ENCODE measurements around the gene OR2T35.
"Not testable (repeated sequence)": the region's sequence is repeated elsewhere in the genome, so short reads cannot be mapped to it uniquely, and the experiment has no call there.

OR2T35 gene

DNA sequence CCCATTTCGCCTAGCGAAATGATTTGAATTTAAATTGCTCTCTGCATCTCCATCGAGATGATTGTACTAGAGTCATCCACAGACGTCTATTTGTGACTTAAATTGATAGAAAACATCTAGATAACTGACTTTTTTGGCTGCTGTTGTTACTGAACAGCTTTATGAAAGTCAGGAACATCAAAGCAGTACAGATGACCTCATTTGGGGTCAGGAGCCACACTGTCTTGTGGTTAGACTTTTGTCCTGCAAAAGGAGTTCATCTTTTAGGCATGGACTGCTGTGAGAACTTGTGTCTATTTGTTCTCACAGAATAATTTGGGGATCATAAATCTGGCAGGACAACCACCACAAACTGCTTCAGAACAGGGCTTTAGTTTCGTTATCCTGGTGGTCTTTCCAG, 5.4 kb downstream of the OR2T35 start:
- DNase-seq, H3K36me3 Mint-ChIP-seq, H3K27me3 Mint-ChIP-seq, CTCF ChIA-PET, H3K4me1 Mint-ChIP-seq, H3K4me3 Mint-ChIP-seq, H3K27ac Mint-ChIP-seq, H3K9me3 Mint-ChIP-seq: not testable (repeated sequence)

- H3K9me3 Mint-ChIP-seq, CTCF ChIA-PET, H3K36me3 Mint-ChIP-seq, H3K27ac Mint-ChIP-seq, H3K4me3 Mint-ChIP-seq, H3K27me3 Mint-ChIP-seq, DNase-seq, H3K4me1 Mint-ChIP-seq: not testable (repeated sequence)
Observed at GRCh38 chr1:248636612-248637011, 8.5 kb downstream of the OR2T35 start.

DNA sequence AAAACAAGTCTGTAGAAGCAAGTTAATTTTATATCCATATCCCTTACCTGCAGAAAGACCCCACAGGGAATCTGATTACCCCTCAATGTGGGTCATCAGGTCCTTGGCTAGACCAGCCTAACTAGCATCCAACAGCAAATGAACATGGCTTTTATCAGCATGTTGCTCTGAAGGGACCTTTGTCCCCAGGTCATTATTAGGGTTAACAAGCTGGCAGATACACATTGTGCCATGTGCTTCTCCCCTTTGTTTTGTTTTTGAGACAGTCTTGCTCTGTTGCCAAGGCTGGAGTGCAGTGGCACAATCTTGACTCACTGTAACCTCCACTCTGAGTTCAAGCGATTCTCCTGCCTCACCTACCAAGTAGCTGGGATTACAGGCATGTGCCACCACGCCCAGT, 10.1 kb downstream of the OR2T35 start, which contains the start of gene OR2T11:
Gene OR2T11, minus strand, starts transcription at position 101 of the 400 bp plus-strand sequence. CDS start 7,963 bp downstream, outside the sequence.
- DNase-seq, H3K4me3 Mint-ChIP-seq, CTCF ChIA-PET, H3K36me3 Mint-ChIP-seq, H3K27me3 Mint-ChIP-seq, H3K4me1 Mint-ChIP-seq, H3K27ac Mint-ChIP-seq, H3K9me3 Mint-ChIP-seq: not testable (repeated sequence)

GRCh38 chr1:248631354-248632008, 13.6 kb downstream of the OR2T35 start:
- Mint-ChIP-seq H3K9me3 (no peaks in the 10 kb centered on the region), H3K27ac (no peak overlapping the region), H3K4me3 (no peak overlapping the region), H3K4me1 (no peaks in the 10 kb centered on the region), H3K36me3 (no peaks in the 10 kb centered on the region), H3K27me3 (no peaks in the 10 kb centered on the region)
- CTCF ChIA-PET, result no interaction called here
- no peak for DNase-seq

DNA sequence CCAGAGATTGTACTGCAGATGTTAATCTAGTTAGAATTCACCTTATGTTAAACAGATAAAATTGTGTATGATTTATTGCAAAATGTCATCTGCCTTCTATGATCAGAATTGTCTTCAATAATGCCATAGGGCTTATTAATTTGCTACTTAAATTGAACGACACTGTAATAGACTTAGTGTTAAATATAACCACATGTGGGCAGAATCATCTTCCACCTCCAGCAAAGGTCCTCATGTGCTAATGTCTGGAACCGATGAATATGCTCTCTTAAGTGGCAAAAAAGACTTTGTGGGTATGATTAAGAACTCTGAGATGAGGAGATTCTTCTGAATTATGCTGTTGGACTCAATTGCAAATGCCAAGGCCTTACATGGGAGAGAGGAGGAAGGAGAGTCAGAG, 14.5 kb downstream of the OR2T35 start:
- H3K36me3 Mint-ChIP-seq, result no peaks in the 10 kb centered on the region
- H3K4me3 Mint-ChIP-seq, result no peak overlapping the region
- no peaks in the 10 kb centered on the region for H3K9me3 Mint-ChIP-seq
- no peaks in the 10 kb centered on the region for H3K4me1 Mint-ChIP-seq
- no peak overlapping the region for H3K27ac Mint-ChIP-seq
- CTCF ChIA-PET, result interaction anchor here (0.6 kb wide), 1 partner anchor 17 kb away, joined by 3 read pairs; no protein-coding TSS in a partner anchor
- no peaks in the 10 kb centered on the region for H3K27me3 Mint-ChIP-seq
- DNase-seq, result no peak

DNA sequence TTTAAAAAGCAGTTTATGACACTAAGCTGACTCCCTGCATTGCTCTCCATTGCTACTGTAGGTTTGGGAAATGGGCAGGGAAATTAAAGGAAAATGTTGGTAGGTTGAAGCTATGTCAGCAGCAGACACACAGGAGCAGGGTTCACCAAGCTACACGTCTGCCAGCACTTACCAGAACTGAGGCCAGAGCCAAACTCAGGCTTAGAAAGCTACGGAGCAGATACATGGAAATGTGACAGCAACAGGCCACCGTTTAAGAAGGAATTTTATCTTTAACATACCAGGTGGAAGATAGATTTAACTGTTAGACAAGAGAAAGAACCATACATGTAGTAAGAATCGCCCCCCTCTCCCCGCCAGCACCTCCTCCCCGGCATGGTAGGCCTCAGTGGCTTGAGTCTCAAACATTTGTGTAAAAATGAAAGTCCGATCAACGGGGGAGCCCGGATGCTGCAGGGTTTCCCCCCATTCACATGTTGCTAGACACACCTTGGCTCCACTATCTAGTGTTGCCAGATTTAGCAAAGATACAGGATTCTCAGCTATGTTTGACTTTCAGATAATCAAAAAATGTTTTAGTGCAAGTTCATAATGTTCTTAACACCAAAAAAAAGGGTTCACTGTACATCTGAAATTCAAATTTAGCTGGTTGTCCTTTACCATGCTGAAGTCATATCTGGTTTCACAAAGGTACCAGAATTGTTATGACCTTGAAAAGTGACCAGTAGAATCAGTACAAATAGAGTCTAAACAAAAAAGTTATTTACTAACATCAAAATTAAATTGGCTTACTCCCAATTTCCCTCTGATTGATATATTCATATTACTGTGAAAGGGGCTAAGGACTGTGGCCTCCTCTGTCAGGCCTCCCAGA, 16.9 kb downstream of the OR2T35 start:
- Mint-ChIP-seq H3K4me1 (no peaks in the 10 kb centered on the region), H3K4me3 (no peak overlapping the region), H3K9me3 (no peaks in the 10 kb centered on the region), H3K36me3 (no peaks in the 10 kb centered on the region), H3K27ac (no peak overlapping the region), H3K27me3 (no peaks in the 10 kb centered on the region)
- no peak for DNase-seq
- CTCF ChIA-PET, result no interaction called here

DNA sequence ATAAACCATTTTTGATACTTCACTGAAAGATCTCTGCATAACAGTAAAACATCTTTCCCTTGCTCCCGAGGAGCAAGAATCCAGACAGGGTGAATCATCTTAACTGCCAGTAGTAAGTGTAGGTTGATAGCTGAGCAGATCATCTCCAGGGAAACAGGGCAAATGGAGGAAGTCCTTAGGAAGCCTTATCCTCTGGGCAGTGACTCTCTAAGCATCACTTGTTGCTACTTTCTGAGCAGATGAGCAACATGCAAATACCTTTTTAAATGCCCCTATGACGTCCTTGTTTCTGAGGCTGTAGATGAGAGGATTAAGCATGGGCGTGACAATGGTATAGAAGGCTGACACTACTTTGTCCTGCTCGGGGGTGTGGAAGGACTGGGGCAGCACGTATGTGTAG, 19.1 kb downstream of the OR2T35 start:
- CTCF ChIA-PET, result interaction anchor here (0.8 kb wide), 1 partner anchor 180 kb away, joined by 3 read pairs; no protein-coding TSS in a partner anchor
- Mint-ChIP-seq H3K9me3 (no peaks in the 10 kb centered on the region), H3K27me3 (no peaks in the 10 kb centered on the region), H3K4me3 (no peak overlapping the region), H3K4me1 (no peaks in the 10 kb centered on the region), H3K27ac (no peak overlapping the region), H3K36me3 (no peaks in the 10 kb centered on the region)
- no peak for DNase-seq

DNA sequence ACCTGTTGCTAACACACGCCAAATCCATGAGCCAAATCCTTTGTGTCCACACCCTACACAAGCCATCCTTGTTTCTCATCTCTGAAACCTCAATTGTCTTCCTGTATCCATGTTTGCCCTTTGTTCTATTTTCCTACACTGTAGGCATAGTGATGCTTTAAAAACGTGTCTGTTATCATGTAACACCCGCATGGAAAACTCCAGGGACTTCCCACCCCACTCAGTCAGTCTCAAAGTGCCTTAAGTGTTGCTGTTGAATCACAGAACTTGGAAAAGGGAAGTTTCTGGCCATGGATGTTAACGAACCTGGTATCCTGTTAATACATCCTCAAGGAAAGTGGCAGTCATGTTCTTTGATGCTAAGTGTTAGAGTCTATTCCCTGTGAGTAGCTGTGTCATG, 19.9 kb downstream of the OR2T35 start:
- Mint-ChIP-seq H3K27ac (no peak overlapping the region), H3K9me3 (no peaks in the 10 kb centered on the region), H3K4me1 (no peaks in the 10 kb centered on the region), H3K27me3 (no peaks in the 10 kb centered on the region), H3K4me3 (no peak overlapping the region), H3K36me3 (no peaks in the 10 kb centered on the region)
- DNase-seq, result no peak
- CTCF ChIA-PET, result interaction anchor here (0.8 to 6.5 kb wide), 2 partner anchors 181 kb away, joined by 3 to 63 read pairs; no protein-coding TSS in a partner anchor

DNA sequence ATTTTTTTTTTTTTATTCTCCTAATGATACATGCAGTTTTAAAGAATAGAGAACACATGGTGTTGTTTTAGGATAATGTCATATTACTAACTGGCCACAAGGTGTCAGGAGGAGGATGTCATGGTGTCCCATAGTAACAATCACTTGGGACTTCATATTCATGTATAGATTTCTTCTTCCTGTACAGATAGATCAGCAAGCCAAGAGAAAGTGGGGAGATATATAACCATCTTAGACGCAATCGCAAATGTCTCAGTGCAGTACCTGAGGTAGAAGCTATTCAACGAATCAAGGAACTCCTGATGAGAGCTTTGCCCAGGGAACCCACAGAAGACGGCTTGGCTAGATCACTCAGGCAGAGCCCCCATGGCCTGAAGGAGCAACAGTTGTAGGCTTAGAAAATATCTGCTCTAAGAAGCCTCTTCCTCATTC, 22.5 kb downstream of the OR2T35 start:
- H3K27ac Mint-ChIP-seq, result no peak overlapping the region
- no peaks in the 10 kb centered on the region for H3K36me3 Mint-ChIP-seq
- no peaks in the 10 kb centered on the region for H3K9me3 Mint-ChIP-seq
- CTCF ChIA-PET, result interaction anchor here (0.9 to 6.5 kb wide), 6 partner anchors 8 to 218 kb away, joined by 3 to 63 read pairs (median 4); partner anchors contain the start of gene SH3BP5L
- no peaks in the 10 kb centered on the region for H3K27me3 Mint-ChIP-seq
- no peak for DNase-seq
- no peaks in the 10 kb centered on the region for H3K4me1 Mint-ChIP-seq
- no peak overlapping the region for H3K4me3 Mint-ChIP-seq

GRCh38 chr1:248621770-248622169, 23.3 kb downstream of the OR2T35 start:
- no peak overlapping the region for H3K27ac Mint-ChIP-seq
- H3K36me3 Mint-ChIP-seq, result no peaks in the 10 kb centered on the region
- no peaks in the 10 kb centered on the region for H3K27me3 Mint-ChIP-seq
- H3K4me3 Mint-ChIP-seq, result no peak overlapping the region
- H3K4me1 Mint-ChIP-seq, result no peaks in the 10 kb centered on the region
- CTCF ChIA-PET, result interaction anchor here (1.0 to 6.5 kb wide), 7 partner anchors 8 to 185 kb away, joined by 3 to 63 read pairs (median 4); no protein-coding TSS in a partner anchor
- H3K9me3 Mint-ChIP-seq, result no peaks in the 10 kb centered on the region
- no peak for DNase-seq

- Mint-ChIP-seq H3K4me3 (no peak overlapping the region), H3K36me3 (no peaks in the 10 kb centered on the region), H3K27me3 (no peaks in the 10 kb centered on the region), H3K4me1 (peaks cover under 1% of the 10 kb centered on the region), H3K27ac (no peak overlapping the region), H3K9me3 (no peaks in the 10 kb centered on the region)
- CTCF ChIA-PET, result interaction anchor here (0.9 to 6.5 kb wide), 4 partner anchors 9 to 187 kb away, joined by 3 to 63 read pairs (median 3); no protein-coding TSS in a partner anchor
- peak; percentile 69 for DNase-seq
Observed at GRCh38 chr1:248618878-248619277, 26.2 kb downstream of the OR2T35 start.

DNA sequence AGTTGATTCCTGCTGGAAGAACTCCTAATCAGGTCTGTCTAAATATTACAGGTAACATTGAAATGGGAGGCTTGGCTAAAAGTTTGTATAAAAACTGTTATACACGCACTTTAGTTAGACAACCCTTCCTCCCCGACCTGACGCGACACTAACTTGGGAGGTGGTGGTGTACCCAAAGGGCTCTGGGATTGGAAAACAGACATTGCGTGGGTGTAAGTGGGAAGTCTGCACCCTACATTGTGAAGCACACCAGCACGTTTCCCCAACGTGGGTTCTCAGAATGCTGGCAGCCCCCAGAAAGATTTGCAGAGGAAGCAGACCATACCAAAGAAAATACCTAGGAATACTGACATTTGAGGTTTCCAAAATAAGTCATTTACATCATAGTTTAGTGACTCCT, 27.0 kb downstream of the OR2T35 start:
- CTCF ChIA-PET, result interaction anchor here (0.6 to 0.7 kb wide), 2 partner anchors 109 to 652 kb away, joined by 3 read pairs; no protein-coding TSS in a partner anchor
- Mint-ChIP-seq H3K9me3 (no peaks in the 10 kb centered on the region), H3K4me1 (peaks cover 8% of the 10 kb centered on the region), H3K4me3 (no peak overlapping the region), H3K36me3 (no peaks in the 10 kb centered on the region), H3K27ac (no peak overlapping the region), H3K27me3 (no peaks in the 10 kb centered on the region)
- DNase-seq, result no peak

GRCh38 chr1:248613742-248614141, 31.3 kb downstream of the OR2T35 start:
- Mint-ChIP-seq H3K27ac (no peak overlapping the region), H3K4me1 (peaks cover 15% of the 10 kb centered on the region), H3K27me3 (no peaks in the 10 kb centered on the region), H3K36me3 (no peaks in the 10 kb centered on the region), H3K9me3 (no peaks in the 10 kb centered on the region), H3K4me3 (no peak overlapping the region)
- no peak for DNase-seq
- CTCF ChIA-PET, result interaction anchor here (0.7 to 2.0 kb wide), 5 partner anchors 8 to 193 kb away, joined by 3 to 6 read pairs (median 3); no protein-coding TSS in a partner anchor

- H3K4me1 Mint-ChIP-seq, result peaks cover 15% of the 10 kb centered on the region
- H3K27ac Mint-ChIP-seq, result no peak overlapping the region
- H3K4me3 Mint-ChIP-seq, result no peak overlapping the region
- no peaks in the 10 kb centered on the region for H3K27me3 Mint-ChIP-seq
- no peaks in the 10 kb centered on the region for H3K36me3 Mint-ChIP-seq
- DNase-seq, result peak; percentile 28
- CTCF ChIA-PET, result interaction anchor here (1.0 to 2.4 kb wide), 6 partner anchors 10 to 213 kb away, joined by 3 to 18 read pairs (median 5); partner anchors contain the start of gene OR2T1
- H3K9me3 Mint-ChIP-seq, result no peaks in the 10 kb centered on the region
Observed at GRCh38 chr1:248611883-248612414, 33.1 kb downstream of the OR2T35 start.

Measured in activated naive CD4-positive, alpha-beta T cell treated with anti-CD3 and anti-CD28 coated beads, Interleukin-2, amount 10 ng/mL, durations not matched to agents 7 days and 5 days (primary cell).